HG03354 (cell line): ENCODE data around the gene KLF4.
"Not testable (repeated sequence)": the region's sequence is repeated elsewhere in the genome, so short reads cannot be mapped to it uniquely, and the experiment has no call there.

ENCODE experiments used
- ATAC-seq: cut with Tn5 transposase; IDR thresholded peaks from one replicate; pipeline ENCODE4 v1.9.1; 2021; ENCODE audit warnings: mild to moderate bottlenecking; ENCODE audit not compliant: unreplicated experiment, poor library complexity, severe bottlenecking

KLF4 gene

DNA sequence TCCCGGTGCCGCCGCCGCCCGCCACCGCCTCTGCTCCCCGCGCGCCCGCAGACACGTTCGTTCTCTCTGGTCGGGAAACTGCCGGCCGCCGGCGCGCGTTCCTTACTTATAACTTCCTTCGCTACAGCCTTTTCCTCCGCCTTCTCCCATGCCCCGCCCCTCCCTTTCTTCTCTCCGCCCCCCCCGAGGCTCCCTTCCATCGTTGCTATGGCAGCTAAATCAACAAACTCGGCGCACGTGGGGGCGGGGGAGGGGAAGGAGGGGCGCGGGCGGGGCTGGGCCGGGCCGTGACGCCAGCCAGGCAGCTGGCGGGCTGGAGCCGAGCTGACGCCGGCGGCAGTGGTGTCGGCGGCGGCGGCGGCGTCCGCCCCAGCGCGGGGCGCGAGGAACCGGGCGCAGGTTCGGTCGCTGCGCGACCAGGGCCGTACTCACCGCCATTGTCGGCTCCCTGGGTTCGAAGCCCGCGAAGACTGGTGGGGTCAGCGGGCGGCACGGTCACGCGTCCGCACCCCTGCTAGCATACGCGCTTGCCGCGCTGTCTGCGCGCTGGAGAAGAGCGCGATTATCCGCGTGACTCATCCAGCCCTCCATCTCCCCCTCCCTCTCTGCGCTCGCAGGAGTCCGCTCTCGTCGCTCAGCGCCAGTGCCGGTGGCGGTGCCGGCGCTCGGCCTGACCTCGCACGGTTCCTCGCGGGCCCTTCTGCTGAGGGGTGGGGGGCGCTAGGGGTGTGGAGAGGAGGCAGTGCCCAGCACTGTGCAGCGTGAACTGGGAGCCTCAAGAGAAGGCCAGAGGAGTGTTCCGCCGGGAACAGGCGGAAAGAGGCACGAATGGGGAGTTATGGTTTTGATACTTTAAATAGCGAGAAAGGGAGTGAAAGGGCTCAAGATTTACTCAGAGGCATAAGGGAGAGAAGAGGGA lies at the start of gene KLF4:
TSS of gene KLF4 (minus strand) at position 83 of the 919 bp plus-strand sequence. CDS start 597 bp downstream, outside the sequence.
- peak; percentile 76 for ATAC-seq

DNA sequence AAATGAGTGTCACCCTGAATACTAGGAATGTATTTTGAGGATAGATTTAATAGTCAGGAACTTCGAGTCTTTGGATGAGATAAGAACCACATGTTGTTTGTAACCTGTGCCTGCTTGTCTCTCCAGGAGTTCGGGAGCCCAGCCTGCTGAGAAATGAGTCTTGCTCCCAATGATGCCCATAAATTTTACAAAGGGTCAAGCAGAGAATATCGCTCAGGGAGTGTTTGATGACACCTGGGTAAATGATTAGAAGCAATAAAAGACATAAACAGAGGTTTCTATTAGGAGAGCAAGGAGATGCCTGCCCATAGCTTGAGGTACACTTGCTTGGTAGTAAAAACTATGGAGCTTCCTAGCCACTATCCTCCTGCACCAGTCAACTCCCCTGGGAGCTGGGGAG lies 46.9 kb upstream of the KLF4 start:
- ATAC-seq: no peak

DNA sequence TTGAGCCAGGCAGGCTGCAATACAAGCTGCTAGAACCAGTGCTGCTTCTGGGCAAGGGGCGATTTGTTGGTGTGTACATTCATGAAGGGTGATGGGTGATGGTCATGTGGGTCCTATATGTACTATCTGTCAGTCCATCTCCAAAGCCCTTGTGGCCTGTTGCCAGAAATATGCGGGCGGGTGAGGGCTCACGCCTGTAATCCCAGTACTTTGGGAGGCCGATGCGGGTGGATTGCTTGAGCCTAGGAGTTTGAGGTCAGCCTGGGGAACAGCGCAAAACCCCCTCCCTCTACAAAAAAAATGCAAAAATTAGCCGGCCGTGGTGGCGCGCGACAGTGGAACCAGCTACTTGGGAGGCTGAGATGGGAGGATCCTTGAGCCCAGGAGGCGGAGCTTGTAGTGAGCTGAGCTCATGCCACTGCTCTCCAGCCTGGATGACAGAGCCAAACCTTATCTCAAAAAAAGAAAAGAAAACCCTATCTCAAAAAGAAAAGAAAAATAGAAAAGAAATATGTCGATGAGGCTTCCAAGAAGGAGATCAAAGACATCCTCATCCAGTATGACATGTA lies 45.0 kb upstream of the KLF4 start:
- ATAC-seq: no peak

DNA sequence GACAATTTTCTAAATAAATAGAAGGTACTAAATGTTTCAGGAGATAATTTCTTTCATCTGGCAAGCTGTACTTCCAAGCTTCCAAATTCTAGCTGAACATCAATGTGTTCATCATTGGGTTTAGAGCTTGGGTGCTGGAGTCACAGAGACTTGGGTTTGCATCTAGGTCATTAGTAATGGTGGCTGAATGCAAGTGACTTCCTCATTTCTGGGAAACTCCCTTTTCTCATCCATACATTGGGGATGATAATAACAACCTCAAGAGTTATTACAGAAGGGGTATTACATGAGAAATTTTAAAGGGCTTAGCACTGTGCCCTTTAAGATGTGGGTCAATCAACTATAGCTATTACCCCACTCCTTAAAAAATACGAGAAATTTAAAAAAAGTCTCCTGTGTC lies 41.1 kb upstream of the KLF4 start:
- no peak for ATAC-seq

DNA sequence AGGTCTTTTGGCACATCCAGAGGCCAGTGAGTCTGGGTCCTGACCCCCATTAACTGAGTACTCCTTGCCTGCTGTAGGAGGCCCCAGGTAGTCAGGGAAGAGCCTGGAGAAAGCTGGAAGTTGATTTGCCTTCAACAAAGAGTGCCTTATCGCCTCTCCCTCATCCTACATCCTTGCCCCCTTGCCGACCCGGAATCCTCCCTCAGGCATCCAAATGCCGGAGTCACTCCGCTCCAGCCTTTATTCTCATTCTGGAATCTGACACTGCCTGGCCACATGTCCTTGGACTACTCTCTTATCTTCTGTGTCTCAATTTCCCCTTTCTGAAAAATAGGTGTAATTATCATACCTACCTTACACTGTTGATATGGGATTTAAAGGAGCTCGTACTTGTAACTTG lies 39.1 kb upstream of the KLF4 start:
- no peak for ATAC-seq

DNA sequence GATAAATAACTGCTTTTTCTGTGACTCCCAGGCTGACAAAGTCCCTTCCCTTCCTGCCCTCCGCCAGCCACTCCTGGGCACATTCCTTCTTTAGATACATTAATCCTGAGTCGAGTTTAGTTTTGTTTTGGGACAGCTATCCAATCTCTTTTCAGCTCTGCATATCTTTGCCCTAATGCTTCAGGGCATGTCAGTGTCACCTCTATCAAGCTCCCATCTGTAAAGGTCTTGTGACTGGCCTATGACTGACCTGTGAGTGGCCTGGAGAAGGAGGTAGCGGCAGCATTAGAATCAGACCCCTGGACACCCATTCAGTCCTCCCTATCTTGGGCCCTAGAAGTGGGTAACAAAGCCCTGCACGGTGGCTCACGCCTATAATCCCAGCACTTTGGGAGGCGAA lies 34.0 kb upstream of the KLF4 start:
- no peak for ATAC-seq

DNA sequence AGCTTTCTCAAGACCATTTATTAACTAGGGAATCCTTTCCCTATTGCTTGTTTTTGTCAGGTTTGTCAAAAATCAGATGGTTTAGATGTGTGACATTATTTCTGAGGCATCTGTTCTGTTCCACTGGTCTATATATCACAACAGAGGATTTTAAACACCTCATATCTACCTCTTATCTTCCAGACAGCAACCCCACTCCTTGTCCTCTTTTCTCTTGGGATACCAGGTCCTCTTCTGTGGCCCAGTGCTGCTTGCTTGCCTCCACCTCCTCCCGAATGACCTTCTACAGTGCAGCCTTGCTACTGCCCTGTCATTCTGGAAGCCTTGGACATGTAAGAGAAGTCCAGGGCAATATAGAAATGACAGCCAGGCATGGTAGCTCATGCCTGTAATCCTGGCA lies 30.6 kb upstream of the KLF4 start:
- ATAC-seq: no peak

DNA sequence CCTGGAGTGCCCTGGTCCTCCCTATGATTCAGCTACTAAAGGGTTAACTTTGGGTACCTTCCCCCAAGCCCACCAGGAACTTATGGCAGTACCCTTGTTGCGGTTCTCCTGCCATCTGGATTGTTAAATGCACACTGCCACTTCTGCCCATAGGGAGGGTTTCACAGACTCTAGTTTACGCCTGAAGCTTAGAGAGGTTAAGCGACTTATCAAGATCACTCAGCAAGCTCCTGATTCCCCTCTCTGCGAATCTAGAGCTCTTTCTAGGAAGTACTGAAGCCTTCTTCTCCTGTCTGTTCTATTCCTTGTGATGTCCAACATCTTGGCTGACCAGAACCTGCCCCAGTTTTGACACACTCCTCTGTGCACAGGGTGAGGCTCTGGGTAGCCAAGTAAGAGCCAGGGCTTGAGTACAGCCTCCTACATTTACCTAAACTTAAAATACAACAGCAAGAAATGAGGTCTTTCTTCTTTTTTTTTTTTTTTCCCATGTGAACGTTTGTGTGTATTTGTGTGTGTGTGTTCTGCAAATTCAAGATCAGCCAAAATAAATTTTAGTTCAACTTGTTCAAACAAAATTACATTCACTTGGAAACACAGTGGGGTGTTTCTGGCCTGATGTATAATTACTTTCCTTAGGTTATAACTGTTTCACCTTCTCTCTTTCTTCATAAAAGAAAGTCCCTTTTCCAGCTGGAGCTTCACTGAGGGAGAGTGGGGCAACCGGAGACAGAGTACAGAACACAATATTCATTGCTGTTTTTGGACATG lies 28.7 kb upstream of the KLF4 start:
- ATAC-seq: no peak

DNA sequence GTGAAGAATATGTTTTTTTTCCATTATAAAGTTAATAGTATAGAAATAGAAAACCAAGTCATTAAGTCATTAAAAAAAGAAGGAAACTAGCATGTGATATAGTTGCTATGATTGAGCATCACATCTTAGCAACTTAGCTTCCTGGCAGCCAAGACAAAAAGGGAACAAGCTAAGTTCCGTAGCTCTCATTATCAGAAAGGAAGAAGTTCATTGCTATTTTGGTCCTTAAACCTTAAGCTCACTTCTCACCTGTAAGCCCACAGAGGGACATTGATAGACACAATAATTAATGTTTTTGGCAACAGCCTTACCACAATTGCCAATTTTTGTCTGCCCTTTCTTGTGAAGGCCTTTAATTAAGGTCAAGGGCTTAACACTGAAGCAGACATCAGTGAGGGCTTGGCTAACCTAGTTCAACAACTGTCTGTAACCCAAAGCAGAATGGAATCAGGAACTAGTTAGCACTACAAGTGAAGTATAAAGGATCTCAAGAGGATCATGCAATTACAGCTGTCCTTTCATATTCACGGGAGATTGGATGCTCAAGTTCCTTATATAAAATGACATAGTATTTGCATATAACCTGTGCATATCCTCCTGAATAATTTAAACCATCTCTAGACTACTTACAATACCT lies 24.0 kb upstream of the KLF4 start:
- no peak for ATAC-seq

DNA sequence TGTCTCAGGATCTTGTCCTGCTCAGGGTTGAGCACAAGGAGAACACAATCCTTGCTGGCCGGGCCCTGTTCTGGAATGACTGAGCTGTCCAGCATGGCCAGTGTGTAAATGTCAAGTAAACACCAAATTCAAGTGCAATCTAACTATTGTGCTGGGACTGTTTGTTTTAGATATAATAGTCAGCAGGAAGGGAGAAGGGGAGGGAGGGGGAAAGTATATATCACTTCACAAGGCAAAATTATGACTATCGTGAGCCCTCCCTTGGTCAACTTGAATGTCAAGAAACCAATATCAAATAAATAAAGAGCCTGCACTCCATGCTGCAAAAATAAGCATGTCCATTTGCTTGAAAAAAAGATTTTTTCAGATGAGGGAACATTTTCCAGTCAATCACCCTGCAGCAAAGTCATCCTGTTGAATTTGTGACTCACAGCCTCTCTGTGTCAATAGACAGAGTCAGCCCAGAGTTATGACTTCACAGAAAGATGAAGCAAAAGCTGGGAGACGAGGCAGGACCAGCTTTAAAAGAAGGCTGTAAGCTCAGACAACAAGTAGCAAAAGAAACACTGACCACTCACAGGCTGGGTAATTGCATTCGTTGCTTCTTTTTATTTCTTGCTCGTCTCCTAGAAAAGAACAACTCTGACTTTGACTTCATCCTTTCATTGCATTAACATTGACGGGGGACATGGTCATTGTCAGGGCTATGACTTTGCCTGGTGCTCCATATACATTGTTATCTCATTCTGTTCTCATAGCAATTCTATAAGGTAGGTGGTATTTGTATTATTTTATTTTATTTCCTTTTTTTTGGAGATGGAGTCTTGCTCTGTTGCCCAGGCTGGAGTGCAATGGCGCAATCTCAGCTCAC lies 15.3 kb upstream of the KLF4 start:
- no peak for ATAC-seq

DNA sequence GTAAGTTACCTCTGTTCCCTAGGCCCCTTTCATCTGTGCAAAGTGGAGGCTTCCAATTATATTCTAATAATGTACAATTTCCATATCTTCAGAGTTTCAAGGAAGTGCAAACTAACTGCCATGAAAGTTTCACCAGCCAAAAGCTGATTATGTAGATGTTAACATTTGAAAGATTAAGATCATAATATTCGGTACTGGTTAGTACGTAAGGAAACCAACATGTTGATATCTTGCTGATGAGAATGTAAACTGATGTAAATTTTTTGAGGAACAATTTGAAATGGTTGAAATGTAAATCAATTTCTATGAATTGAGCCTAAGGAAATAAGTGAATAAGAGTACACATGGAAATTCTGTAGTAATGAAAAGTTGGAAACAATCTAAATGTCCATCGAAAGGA lies 12.9 kb upstream of the KLF4 start:
- ATAC-seq: no peak

DNA sequence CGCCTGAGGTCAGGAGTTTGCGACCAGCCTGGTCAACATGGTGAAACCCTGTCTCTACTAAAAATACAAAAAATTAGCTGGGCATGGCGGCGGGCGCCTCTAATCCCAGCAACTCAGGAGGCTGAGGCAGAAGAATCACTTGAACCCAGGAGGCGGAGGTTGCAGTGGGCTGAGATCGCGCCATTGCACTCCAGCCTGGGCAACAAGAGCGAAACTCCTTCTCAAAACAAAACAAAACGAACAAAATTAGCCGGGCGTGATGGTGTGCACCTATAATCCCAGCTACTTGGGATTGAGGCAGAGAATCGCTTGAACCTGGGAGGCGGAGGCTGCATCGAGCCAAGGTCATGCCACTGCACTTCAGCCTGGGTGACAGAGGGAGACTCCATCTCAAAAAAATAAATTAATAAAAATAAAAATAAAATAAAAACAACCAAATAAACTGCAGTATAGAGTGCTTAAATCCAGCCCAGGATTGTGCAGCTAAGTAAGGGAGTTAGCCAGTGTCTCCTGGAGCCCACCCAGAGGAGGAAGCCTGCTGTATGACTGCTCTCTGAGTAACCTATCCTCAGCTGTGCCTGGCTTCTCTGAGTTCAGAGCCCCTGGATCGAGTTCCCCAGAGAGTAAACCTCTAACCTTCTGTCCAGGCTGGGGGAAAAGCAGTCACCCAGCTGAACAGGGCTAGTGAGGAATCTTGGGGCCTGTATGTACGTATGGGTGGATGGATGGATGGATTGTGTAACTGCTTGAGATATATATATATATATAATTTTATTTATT lies 11.0 kb upstream of the KLF4 start:
- not testable (repeated sequence) for ATAC-seq

DNA sequence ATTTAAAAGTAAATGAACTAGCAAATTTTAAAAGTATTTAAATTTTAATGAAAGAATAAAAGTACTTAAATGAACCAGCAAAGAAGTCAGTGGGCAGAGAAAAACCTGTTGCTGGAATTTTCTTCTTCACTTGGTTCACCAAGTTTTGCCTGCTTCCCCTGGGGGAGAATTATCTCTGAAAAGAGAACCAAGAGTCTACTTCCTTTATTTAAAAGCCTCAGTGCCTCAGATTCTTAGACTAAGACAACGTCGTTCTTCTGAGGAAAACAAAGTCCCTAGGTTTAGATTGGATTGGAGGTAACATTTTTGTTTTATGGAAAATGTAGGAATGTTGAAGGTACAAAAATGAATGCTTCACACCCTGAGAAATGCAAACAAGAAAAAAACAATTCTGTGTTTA lies 7.4 kb upstream of the KLF4 start:
- ATAC-seq: no peak

DNA sequence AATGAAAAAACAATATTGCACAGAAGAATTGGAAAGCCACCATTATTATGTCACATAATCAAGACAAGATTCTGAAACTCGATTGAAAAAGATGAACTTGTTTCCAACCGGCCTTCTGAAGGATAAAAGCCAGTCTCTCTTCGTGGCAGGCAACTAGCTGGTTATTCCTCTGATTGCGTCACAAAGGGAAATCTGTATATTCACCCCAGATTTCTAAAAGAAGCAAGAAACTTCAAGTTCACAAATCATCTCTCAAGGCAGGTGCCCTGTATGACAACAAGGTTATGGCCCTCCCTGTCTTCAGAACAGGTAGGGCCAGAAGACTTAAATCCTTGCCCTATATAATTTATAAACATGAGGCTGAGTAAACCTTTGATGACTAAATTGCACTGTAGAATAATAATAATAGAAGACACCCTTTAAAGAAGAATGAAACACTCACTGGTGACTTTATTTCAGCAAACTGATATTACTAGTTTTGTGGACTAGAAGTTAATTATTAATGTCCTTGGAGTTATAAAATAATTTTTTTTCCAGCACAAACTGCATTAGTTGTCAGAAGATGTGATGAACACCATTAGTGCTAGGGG lies 2.9 kb upstream of the KLF4 start:
- no peak for ATAC-seq

DNA sequence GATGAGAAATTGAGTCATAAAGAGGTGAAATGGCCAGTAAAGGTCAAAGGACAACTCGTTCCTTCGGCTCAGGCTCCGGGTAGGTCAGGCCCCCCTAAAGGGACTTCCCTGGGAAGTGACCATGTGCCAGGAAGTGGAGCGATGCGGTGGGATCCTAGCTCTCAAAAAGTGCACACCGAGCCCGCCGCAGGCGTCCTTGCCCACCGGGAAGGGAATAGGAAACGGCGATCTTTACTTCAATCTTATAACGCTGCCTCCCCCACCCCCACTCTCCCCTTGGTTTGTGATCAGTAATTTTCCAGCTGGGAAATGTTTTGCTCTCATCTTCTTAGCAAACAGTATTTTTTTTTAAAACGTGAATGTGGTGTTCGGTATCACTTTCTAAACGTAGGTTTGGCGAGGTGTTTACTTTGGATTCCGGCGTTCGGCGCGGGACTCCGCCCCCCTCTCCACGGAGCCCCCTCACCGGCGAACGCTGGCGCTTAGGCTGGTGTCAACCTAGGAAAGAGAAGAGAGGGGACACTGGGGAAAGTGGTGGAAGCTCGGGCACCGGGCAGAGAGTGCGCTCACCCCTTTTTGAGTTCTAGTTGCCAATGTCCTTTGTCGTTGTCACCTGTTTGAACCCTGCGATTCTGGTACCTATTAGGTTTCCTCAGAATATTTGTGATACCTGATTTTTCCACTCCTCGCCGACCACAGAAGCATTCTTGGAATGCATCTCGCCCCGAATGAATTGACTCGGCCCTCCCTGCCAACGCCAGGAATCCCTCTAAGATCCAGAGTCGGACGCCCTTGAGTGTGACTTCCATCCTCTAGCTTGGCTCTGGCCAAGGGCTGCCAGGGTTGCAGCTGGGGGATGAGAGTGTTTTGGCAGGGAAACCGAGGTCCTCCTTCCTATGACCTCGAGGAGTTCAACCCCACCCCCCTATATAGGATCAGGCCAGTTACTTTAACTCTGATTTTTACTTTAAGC lies 1.8 kb upstream of the KLF4 start:
- no peak for ATAC-seq

DNA sequence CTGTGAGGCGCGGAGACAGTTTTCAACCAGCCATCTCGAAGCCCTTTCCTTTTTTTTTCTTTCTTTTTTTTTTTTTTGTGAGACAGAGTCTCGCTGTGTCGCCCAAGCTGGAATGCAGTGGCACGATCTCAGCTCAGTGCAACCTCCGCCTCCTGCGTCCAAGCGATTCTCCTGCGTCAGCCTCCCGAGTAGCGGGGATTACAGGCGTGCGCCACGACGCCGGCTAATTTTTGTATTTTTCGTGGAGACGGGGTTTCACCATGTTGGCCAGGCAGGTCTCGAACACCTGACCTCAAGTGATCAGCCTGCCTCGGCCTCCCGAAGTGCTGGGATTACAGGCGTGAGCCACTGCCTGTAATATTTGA lies 1.0 kb upstream of the KLF4 start:
- not testable (repeated sequence) for ATAC-seq

DNA sequence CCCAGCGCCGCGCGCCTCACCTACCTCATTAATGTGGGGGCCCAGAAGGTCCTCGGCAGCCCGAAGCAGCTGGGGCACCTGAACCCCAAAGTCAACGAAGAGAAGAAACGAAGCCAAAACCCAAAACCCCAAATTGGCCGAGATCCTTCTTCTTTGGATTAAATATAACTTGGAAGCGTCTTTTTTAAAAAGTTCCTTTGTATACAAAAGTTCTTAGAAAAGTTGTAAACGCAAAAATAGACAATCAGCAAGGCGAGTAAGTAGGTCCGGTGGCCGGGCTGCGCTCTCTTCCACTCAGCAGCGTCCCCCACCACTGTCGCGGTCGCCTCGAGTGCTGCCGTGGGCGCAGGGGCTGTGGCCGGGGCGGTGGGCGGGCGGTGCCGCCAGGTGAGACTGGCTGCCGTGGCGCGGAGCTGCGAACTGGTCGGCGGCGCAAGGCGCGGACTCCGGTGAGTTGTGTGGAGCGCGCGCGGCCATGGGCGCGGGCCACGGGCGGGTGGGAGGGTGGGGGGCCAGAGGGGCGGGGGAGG lies 360 bp downstream of the KLF4 start:
- ATAC-seq: peak; percentile 29
